ENCODE results near the gene HECA. TPM values are rescaled to one million over a fixed set of nuclear protein-coding genes. Genes with fewer than 3 reads are reported as not detected.
A peak's percentile ranks its signal among the peaks of the same experiment; 100 is the strongest.

The HECA gene
- total and polyA plus RNA-seq, 2 of the 8 experiments (the other 6 are each of a cell fraction or from before 2014, with no cell fraction given): 2.4 to 9.2 TPM

DNA sequence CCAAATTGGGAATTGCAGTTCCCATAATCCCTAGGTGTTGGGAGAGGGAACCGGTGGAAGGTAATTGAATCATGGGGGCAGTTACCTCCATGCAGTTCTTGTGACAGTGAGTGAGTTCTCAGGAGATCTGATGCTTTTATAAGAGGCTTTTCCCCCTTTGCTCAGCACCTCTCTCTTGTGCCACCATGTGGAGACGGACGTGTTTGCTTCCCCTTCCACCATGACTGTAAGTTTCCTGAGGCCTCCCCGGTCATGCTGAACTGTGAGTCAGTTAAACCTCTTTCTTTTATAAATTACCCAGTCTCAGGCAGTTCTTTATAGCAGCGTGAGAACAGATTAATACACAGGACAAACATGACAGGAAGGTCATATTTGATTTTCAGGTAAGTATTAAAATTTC lies 25.3 kb upstream of the HECA start:
- 45% methylated on average over 5 of the region's 5 CpGs; no CpG with 5 or more reads in 1 of the 2 experiments for WGBS, 2 experiments (ENCODE audit: extremely low coverage in 1 of 2, insufficient coverage in 1 of 2, insufficient read length in 1 of 2, insufficient replicate concordance in 2 of 2, low coverage in 1 of 2, low lambda C conversion rate in 2 of 2, missing lambda C conversion rate in 1 of 2)
- POLR2A ChIA-PET (ENCODE audit: partially characterized antibody): no interaction called here
- CTCF ChIA-PET (ENCODE audit: partially characterized antibody): interaction anchor here (0.6 to 3.6 kb wide), 10 partner anchors 8 to 294 kb away, joined by 3 to 13 read pairs (median 4); no protein-coding TSS in a partner anchor
- peak; percentile 73 to 75 for TF ChIP-seq RAD21 (IDR thresholded peaks at IDR 0.05 in 1 of 2, conservative IDR thresholded peaks at IDR 0.05 in 1 of 2; ENCODE audit: low read depth in 2 of 2, low read length in 2 of 2)
- no peak for TF ChIP-seq CBX8 (IDR thresholded peaks at IDR 0.05; ENCODE audit: borderline replicate concordance, low read depth, low read length)
- TF ChIP-seq CHD2 (IDR thresholded peaks at IDR 0.05; ENCODE audit: low read length): no peak
- TF ChIP-seq POLR2A (IDR thresholded peaks at IDR 0.05; ENCODE audit: control extremely low read depth in 1 of 2, low read depth in 2 of 2, low read length in 2 of 2): no peak
- no peak for TF ChIP-seq GTF2F1 (IDR thresholded peaks at IDR 0.05; ENCODE audit: borderline replicate concordance, low read depth, low read length)
- no peak for TF ChIP-seq RBBP5 (IDR thresholded peaks at IDR 0.05; ENCODE audit: borderline replicate concordance, low read depth, low read length)
- no peak for TF ChIP-seq RNF2 (IDR thresholded peaks at IDR 0.05; ENCODE audit: borderline replicate concordance, low read depth, low read length, missing control alignments, poor library complexity, severe bottlenecking)
- no peak for TF ChIP-seq BCL11A (IDR thresholded peaks at IDR 0.05; ENCODE audit: low read depth in 2 of 2, low read length in 2 of 2)
- no peak for TF ChIP-seq SP1 (IDR thresholded peaks at IDR 0.05; ENCODE audit: low read depth, low read length)
- no peak for TF ChIP-seq CEBPB (IDR thresholded peaks at IDR 0.05; ENCODE audit: low read depth, low read length)
- TF ChIP-seq USF2 (IDR thresholded peaks at IDR 0.05; ENCODE audit: low read length): no peak

More for the DNA sequence above, 25.3 kb upstream of the HECA start:
- Histone ChIP-seq H3K56ac (replicated peaks; ENCODE audit: insufficient read length, low read depth, low read length) (no peak overlapping the region), H3K27ac (ENCODE audit: low read depth, low read length) (no peak overlapping the region), H3K4me3 (ENCODE audit: extremely low read depth in 1 of 4, insufficient read depth in 2 of 4, low read depth in 3 of 4, low read length in 4 of 4) (no peak overlapping the region), H3K79me1 (ENCODE audit: low read depth, low read length) (no peaks in the 10 kb centered on the region), H3K36me3 (ENCODE audit: control insufficient read depth in 2 of 4, insufficient read depth in 4 of 4, low read length in 3 of 4) (no peaks in the 10 kb centered on the region), H4K5ac (ENCODE audit: insufficient read length, low read depth, low read length) (no peak overlapping the region), H3K9ac (replicated peaks in 1 of 4; ENCODE audit: extremely low read depth in 1 of 4, low read depth in 3 of 4, low read length in 3 of 4) (no peak overlapping the region), H3K4me1 (replicated peaks in 1 of 4; ENCODE audit: control insufficient read depth in 3 of 4, insufficient read depth in 4 of 4, low read length in 3 of 4) (peaks cover 0 to 2% (median 0%) of the 10 kb centered on the region in 4 experiments; a peak in 1 of 7 replicates), H3K23me2 (ENCODE audit: low read depth, low read length) (no peaks in the 10 kb centered on the region), H2BK12ac (ENCODE audit: low read depth, low read length) (no peak overlapping the region), H3K27me3 (replicated peaks in 1 of 4; ENCODE audit: control insufficient read depth in 3 of 4, extremely low read depth in 1 of 4, insufficient read depth in 3 of 4, low read length in 3 of 4) (no peaks in the 10 kb centered on the region), H2BK20ac (ENCODE audit: low read length) (no peak overlapping the region), H3K4ac (replicated peaks; ENCODE audit: insufficient read length, low read depth, low read length) (no peak overlapping the region), H2BK5ac (ENCODE audit: low read depth, low read length) (no peak overlapping the region; the same call in 1 of the 2 replicates), H3K4me2 (ENCODE audit: insufficient read depth in 1 of 2, low read depth in 2 of 2, low read length in 2 of 2) (no peak overlapping the region), H3K9me3 (ENCODE audit: insufficient read depth in 2 of 2, low read depth in 1 of 2, low read length in 1 of 2) (no peaks in the 10 kb centered on the region), H4K8ac (ENCODE audit: extremely low read depth, insufficient read depth, low read length) (no peak overlapping the region), H3K23ac (ENCODE audit: insufficient read length) (no peak overlapping the region), H2BK120ac (replicated peaks; ENCODE audit: low read depth, low read length) (no peak overlapping the region), H4K91ac (replicated peaks; ENCODE audit: insufficient read length, low read length) (no peak overlapping the region), H2AK5ac (ENCODE audit: low read depth, low read length) (no peak overlapping the region), H2AFZ (ENCODE audit: low read length) (peak overlapping the region; percentile 76; the same call in 1 of the 2 replicates), H3K79me2 (ENCODE audit: control insufficient read depth in 1 of 2, insufficient read depth in 2 of 2, low read length in 2 of 2) (no peaks in the 10 kb centered on the region), H3K18ac (ENCODE audit: extremely low read depth, low read length) (no peak overlapping the region), H3K14ac (ENCODE audit: insufficient read length) (no peak overlapping the region), H2BK15ac (ENCODE audit: low read length) (peak overlapping the region; percentile 9; the same call in 1 of the 2 replicates), H4K20me1 (replicated peaks in 1 of 2; ENCODE audit: control insufficient read depth in 1 of 2, insufficient read depth in 2 of 2, low read length in 2 of 2) (no peaks in the 10 kb centered on the region)
- FAIRE-seq (peak; percentile 66), DNase-seq (ENCODE audit: low read depth in 1 of 2, low spot score in 2 of 2) (peak in 1 of 2 experiments; percentile 53)
